ENCODE data around the gene DDX49.

The DDX49 gene

GRCh38 chr19:18883526-18884304, 35.8 kb upstream of the DDX49 start:
- no peak overlapping the region for H2BK15ac ChIP-seq (ENCODE audit: low read length)
- no CpG with 5 or more reads among the region's 30 CpGs for WGBS, 2 donors (ENCODE audit: extremely low coverage in 2 of 2, insufficient read length in 2 of 2, insufficient replicate concordance in 1 of 2)

GRCh38 chr19:18886972-18887371, 32.5 kb upstream of the DDX49 start:
- Histone ChIP-seq H2AFZ (ENCODE audit: low read length) (no peak overlapping the region), H3K36me3 (replicated peaks in 1 of 2; ENCODE audit: control insufficient read depth in 2 of 2, insufficient read depth in 2 of 2, low read length in 2 of 2) (peaks cover 25 to 69% of the 10 kb centered on the region in 2 donors), H3K9me3 (replicated peaks in 1 of 2; ENCODE audit: control insufficient read depth in 2 of 2, insufficient read depth in 1 of 2, low read depth in 1 of 2, low read length in 2 of 2) (peaks cover 0 to 5% of the 10 kb centered on the region in 2 donors), H3K4me3 (ENCODE audit: low read length in 2 of 2) (no peak overlapping the region), H2BK15ac (ENCODE audit: low read length) (no peak overlapping the region), H3K4me2 (ENCODE audit: insufficient read depth, low read length, poor library complexity, severe bottlenecking) (no peak overlapping the region), H3K18ac (ENCODE audit: low read length) (no peak overlapping the region), H2BK5ac (ENCODE audit: low read length) (no peak overlapping the region), H3K27ac (replicated peaks; ENCODE audit: low read length) (no peak overlapping the region), H4K8ac (ENCODE audit: low read depth, low read length) (no peak overlapping the region), H3K4ac (ENCODE audit: low read length) (no peak overlapping the region), H4K91ac (ENCODE audit: low read depth, low read length, poor library complexity) (no peak overlapping the region), H3K79me1 (ENCODE audit: low read depth, low read length) (peaks cover 2% of the 10 kb centered on the region), H3K9ac (ENCODE audit: low read depth, low read length, poor library complexity) (no peak overlapping the region), H3K23ac (ENCODE audit: low read depth, low read length, poor library complexity) (no peak overlapping the region), H3K4me1 (ENCODE audit: control insufficient read depth in 2 of 2, insufficient read depth in 1 of 2, low read depth in 1 of 2, low read length in 2 of 2) (no peaks in the 10 kb centered on the region), H3K27me3 (ENCODE audit: control insufficient read depth in 3 of 3, insufficient read depth in 3 of 3, low read depth in 1 of 3, low read length in 3 of 3) (peaks cover 0 to 3% (median 0%) of the 10 kb centered on the region in 3 experiments), H2BK12ac (ENCODE audit: low read length) (no peak overlapping the region), H2BK120ac (ENCODE audit: low read depth, low read length) (no peak overlapping the region), H2AK5ac (ENCODE audit: low read depth, low read length) (no peak overlapping the region), H3K14ac (ENCODE audit: low read length) (no peak overlapping the region)
- no CpG with 5 or more reads among the region's 4 CpGs for WGBS, 2 donors (ENCODE audit: extremely low coverage in 2 of 2, insufficient read length in 2 of 2, insufficient replicate concordance in 1 of 2)
- DNase-seq (ENCODE audit: low spot score): no peak

More at GRCh38 chr19:18883526-18884304, 35.8 kb upstream of the DDX49 start:
- no peaks in the 10 kb centered on the region for H3K4me1 ChIP-seq (ENCODE audit: control insufficient read depth in 2 of 2, insufficient read depth in 1 of 2, low read depth in 1 of 2, low read length in 2 of 2)
- no peak overlapping the region for H3K4me3 ChIP-seq (ENCODE audit: low read length in 2 of 2)
- no peak overlapping the region for H2AFZ ChIP-seq (ENCODE audit: low read length)
- H2BK5ac ChIP-seq (ENCODE audit: low read length): no peak overlapping the region
- no peak overlapping the region for H4K8ac ChIP-seq (ENCODE audit: low read depth, low read length)
- peak overlapping the region; percentile 38 for H3K18ac ChIP-seq (ENCODE audit: low read length)
- no peak for DNase-seq (ENCODE audit: low spot score)
- H3K27me3 ChIP-seq (ENCODE audit: control insufficient read depth in 3 of 3, insufficient read depth in 3 of 3, low read depth in 1 of 3, low read length in 3 of 3): peaks cover 0 to 3% (median 0%) of the 10 kb centered on the region in 3 experiments
- no peak overlapping the region for H3K14ac ChIP-seq (ENCODE audit: low read length)
- no peak overlapping the region for H2BK120ac ChIP-seq (ENCODE audit: low read depth, low read length)
- no peak overlapping the region for H4K91ac ChIP-seq (ENCODE audit: low read depth, low read length, poor library complexity)
- H3K27ac ChIP-seq (replicated peaks; ENCODE audit: low read length): no peak overlapping the region
- H3K4ac ChIP-seq (ENCODE audit: low read length): no peak overlapping the region
- no peak overlapping the region for H2BK12ac ChIP-seq (ENCODE audit: low read length)
- H3K9me3 ChIP-seq (replicated peaks in 1 of 2; ENCODE audit: control insufficient read depth in 2 of 2, insufficient read depth in 1 of 2, low read depth in 1 of 2, low read length in 2 of 2): peaks cover 0 to 11% of the 10 kb centered on the region in 2 donors
- H3K79me1 ChIP-seq (ENCODE audit: low read depth, low read length): no peaks in the 10 kb centered on the region
- no peak overlapping the region for H3K9ac ChIP-seq (ENCODE audit: low read depth, low read length, poor library complexity)
- H3K36me3 ChIP-seq (replicated peaks in 1 of 2; ENCODE audit: control insufficient read depth in 2 of 2, insufficient read depth in 2 of 2, low read length in 2 of 2): peaks cover 43 to 73% of the 10 kb centered on the region in 2 donors
- H2AK5ac ChIP-seq (ENCODE audit: low read depth, low read length): no peak overlapping the region
- H3K4me2 ChIP-seq (ENCODE audit: insufficient read depth, low read length, poor library complexity, severe bottlenecking): no peak overlapping the region
- H3K23ac ChIP-seq (ENCODE audit: low read depth, low read length, poor library complexity): no peak overlapping the region

DNA sequence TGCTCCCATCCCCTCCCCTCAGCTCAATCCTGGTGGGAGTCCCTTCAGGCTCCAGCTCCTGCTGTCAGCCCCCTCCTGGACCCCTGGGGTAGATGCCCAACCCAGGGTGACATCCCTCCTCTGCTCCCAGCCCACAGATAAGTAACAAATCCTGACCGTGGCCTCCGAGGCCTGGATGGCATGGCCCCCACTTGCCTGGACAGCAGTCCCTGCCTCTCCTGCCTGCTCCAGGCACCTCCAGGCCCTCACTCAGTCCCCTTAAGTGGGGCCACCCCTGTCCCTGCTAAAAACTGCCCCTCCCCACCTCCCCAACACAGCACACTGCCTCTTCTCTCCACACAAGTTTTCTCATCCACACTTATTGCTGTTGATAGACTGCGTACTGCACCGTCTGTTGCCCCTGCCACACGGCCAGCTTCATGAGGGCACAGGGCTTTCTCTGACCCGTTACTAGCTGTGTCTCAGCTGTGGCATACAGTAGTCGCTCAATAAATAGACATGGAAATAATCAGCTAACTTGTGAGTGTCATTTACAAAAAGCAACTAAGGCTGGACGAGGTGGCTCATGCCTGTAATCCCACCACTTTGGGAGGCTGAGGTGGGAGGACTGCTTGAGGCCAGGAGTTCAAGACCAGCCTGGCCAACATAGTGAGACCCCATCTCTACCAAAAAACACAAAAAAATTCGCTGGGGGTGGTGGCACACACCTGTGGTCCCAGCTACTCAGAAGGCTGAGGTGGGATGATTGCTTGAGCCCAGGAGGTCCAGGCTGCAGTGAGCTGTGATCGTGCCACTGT, 29.4 kb upstream of the DDX49 start:
- no peak overlapping the region for H2BK5ac ChIP-seq (ENCODE audit: low read length)
- peaks cover 2% of the 10 kb centered on the region for H3K79me1 ChIP-seq (ENCODE audit: low read depth, low read length)
- H4K91ac ChIP-seq (ENCODE audit: low read depth, low read length, poor library complexity): no peak overlapping the region
- no peak overlapping the region for H2AFZ ChIP-seq (ENCODE audit: low read length)
- H3K23ac ChIP-seq (ENCODE audit: low read depth, low read length, poor library complexity): no peak overlapping the region
- H3K27ac ChIP-seq (replicated peaks; ENCODE audit: low read length): no peak overlapping the region
- H2AK5ac ChIP-seq (ENCODE audit: low read depth, low read length): no peak overlapping the region
- H3K9ac ChIP-seq (ENCODE audit: low read depth, low read length, poor library complexity): no peak overlapping the region
- H2BK15ac ChIP-seq (ENCODE audit: low read length): no peak overlapping the region
- no peak overlapping the region for H3K4me3 ChIP-seq (ENCODE audit: low read length in 2 of 2)
- peaks cover 0 to 3% (median 0%) of the 10 kb centered on the region in 3 experiments for H3K27me3 ChIP-seq (ENCODE audit: control insufficient read depth in 3 of 3, insufficient read depth in 3 of 3, low read depth in 1 of 3, low read length in 3 of 3)
- H3K4me2 ChIP-seq (ENCODE audit: insufficient read depth, low read length, poor library complexity, severe bottlenecking): no peak overlapping the region
- H3K18ac ChIP-seq (ENCODE audit: low read length): no peak overlapping the region
- H2BK120ac ChIP-seq (ENCODE audit: low read depth, low read length): no peak overlapping the region
- H2BK12ac ChIP-seq (ENCODE audit: low read length): no peak overlapping the region
- no peak for DNase-seq (ENCODE audit: low spot score)
- H3K14ac ChIP-seq (ENCODE audit: low read length): peak overlapping the region; percentile 38
- no peak overlapping the region for H3K4ac ChIP-seq (ENCODE audit: low read length)
- H4K8ac ChIP-seq (ENCODE audit: low read depth, low read length): no peak overlapping the region
- H3K36me3 ChIP-seq (replicated peaks in 1 of 2; ENCODE audit: control insufficient read depth in 2 of 2, insufficient read depth in 2 of 2, low read length in 2 of 2): peaks cover 20 to 60% of the 10 kb centered on the region in 2 donors
- no CpG with 5 or more reads among the region's 10 CpGs for WGBS, 2 donors (ENCODE audit: extremely low coverage in 2 of 2, insufficient read length in 2 of 2, insufficient replicate concordance in 1 of 2)
- peaks cover 0 to 5% of the 10 kb centered on the region in 2 donors for H3K9me3 ChIP-seq (replicated peaks in 1 of 2; ENCODE audit: control insufficient read depth in 2 of 2, insufficient read depth in 1 of 2, low read depth in 1 of 2, low read length in 2 of 2)
- H3K4me1 ChIP-seq (ENCODE audit: control insufficient read depth in 2 of 2, insufficient read depth in 1 of 2, low read depth in 1 of 2, low read length in 2 of 2): peaks cover 11 to 12% of the 10 kb centered on the region in 2 donors

Measured in neuronal stem cell (in vitro differentiated cells).